Measurements from ENCODE around the gene OR4C6.

Gene OR4C6

GRCh38 chr11:55707029-55707428, 45.0 kb downstream of the OR4C6 start:
- Histone ChIP-seq H3K4me1 (no peaks in the 10 kb centered on the region), H3K27me3 (no peaks in the 10 kb centered on the region), H3K4me3 (ENCODE audit: low read depth, low read length) (no peak overlapping the region), H3K36me3 (no peaks in the 10 kb centered on the region), H3K9me3 (no peaks in the 10 kb centered on the region)
- TF ChIP-seq CTCF (IDR thresholded peaks at IDR 0.05; ENCODE audit: low read depth, low read length): peak; percentile 34
- DNase-seq: no peak

DNA sequence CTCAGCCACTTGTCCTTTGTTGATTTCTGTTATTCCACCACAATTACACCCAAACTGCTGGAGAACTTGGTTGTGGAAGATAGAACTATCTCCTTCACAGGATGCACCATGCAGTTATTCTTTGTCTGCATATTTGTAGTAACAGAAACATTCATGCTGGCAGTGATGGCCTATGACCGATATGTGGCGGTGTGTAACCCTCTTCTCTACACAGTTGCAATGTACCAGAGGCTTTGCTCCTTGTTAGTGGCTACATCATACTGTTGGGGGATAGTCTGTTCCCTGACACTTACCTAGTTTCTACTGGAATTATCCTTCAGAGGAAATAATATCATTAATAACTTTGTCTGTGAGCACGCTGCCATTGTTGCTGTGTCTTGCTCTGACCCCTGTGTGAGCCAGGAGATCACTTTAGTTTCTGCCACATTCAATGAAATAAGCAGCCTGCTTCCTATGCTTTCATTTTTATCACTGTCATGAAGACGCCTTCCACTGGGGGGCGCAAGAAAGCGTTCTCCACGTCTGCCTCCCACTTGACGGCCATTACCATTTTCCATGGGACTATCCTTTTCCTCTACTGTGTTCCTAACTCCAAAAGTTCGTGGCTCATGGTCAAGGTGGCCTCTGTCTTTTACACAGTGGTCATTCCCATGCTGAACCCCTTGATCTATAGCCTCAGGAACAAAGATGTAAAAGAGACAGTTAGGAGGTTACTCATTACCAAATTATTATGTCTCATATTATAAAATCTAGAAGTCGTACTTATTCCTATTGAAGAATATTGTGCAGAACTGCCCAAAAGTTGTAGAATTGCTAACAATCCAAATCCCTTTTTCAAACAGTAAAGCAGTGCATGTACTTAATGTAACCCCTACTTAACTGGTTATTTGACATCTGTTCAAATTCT, 53.2 kb downstream of the OR4C6 start:
- no peaks in the 10 kb centered on the region for H3K4me1 ChIP-seq
- H3K27me3 ChIP-seq: no peaks in the 10 kb centered on the region
- H3K36me3 ChIP-seq: no peaks in the 10 kb centered on the region
- H3K4me3 ChIP-seq (ENCODE audit: low read depth, low read length): no peak overlapping the region
- H3K9me3 ChIP-seq: no peaks in the 10 kb centered on the region
- TF ChIP-seq CTCF (IDR thresholded peaks at IDR 0.05; ENCODE audit: low read depth, low read length): peak; percentile 46; the same call in 1 of the 2 replicates
- DNase-seq: peak; percentile 37
